ENCODE results near the gene PAX5.

GRCh38 chr9:37035648-37036370, 1.7 kb upstream of the PAX5 start:
- TF ChIP-seq CTCF (conservative IDR thresholded peaks at IDR 0.05 in 1 of 2, IDR thresholded peaks at IDR 0.05 in 1 of 2; ENCODE audit: low read depth in 1 of 2, low read length in 2 of 2) (no peak), EZH2 (IDR thresholded peaks at IDR 0.05; ENCODE audit: low read length, missing control alignments) (no peak)
